ENCODE data around the gene ZNF213.

GRCh38 chr16:3143189-3143588, 8.4 kb downstream of the ZNF213 start:
- TF ChIP-seq POLR2A (IDR thresholded peaks at IDR 0.05) (no peak), CTCF (IDR thresholded peaks at IDR 0.05) (no peak)

All from esophagus squamous epithelium (tissue), 4 donors.